ENCODE data around the gene ZBTB20. TPM values are rescaled to one million over a fixed set of nuclear protein-coding genes. Genes with fewer than 3 reads are reported as not detected.
A peak's percentile ranks its signal among the peaks of the same experiment; 100 is the strongest.

The ZBTB20 gene
- total RNA-seq, 1 experiment from 2014 or later: 26.4 TPM

GRCh38 chr3:114718071-114718897, 428.8 kb downstream of the ZBTB20 start:
- DNase-seq (ENCODE audit: low read depth): no peak

- no peak for DNase-seq (ENCODE audit: low read depth)
Measured at GRCh38 chr3:114716916-114717315, 430.2 kb downstream of the ZBTB20 start.

GRCh38 chr3:114716126-114716525, 431.0 kb downstream of the ZBTB20 start:
- DNase-seq (ENCODE audit: low read depth): no peak

GRCh38 chr3:114714957-114715460, 432.1 kb downstream of the ZBTB20 start:
- DNase-seq (ENCODE audit: low read depth): no peak

- no peak for DNase-seq (ENCODE audit: low read depth)
Measured at GRCh38 chr3:114714237-114714636, 432.9 kb downstream of the ZBTB20 start.

GRCh38 chr3:114712728-114713492, 434.2 kb downstream of the ZBTB20 start:
- DNase-seq (ENCODE audit: low read depth): no peak

GRCh38 chr3:114711321-114711886, 435.7 kb downstream of the ZBTB20 start:
- no peak for DNase-seq (ENCODE audit: low read depth)

GRCh38 chr3:114709102-114709501, 438.0 kb downstream of the ZBTB20 start:
- DNase-seq (ENCODE audit: low read depth): peak; percentile 53

- no peak for DNase-seq (ENCODE audit: low read depth)
Measured at GRCh38 chr3:114707252-114707860, 439.7 kb downstream of the ZBTB20 start.

- peak; percentile 87 for DNase-seq (ENCODE audit: low read depth)
Measured at GRCh38 chr3:114706591-114707232, 440.4 kb downstream of the ZBTB20 start.

- DNase-seq (ENCODE audit: low read depth): no peak
Measured at GRCh38 chr3:114700637-114701234, 446.4 kb downstream of the ZBTB20 start.

GRCh38 chr3:114698146-114699105, 448.7 kb downstream of the ZBTB20 start:
- no peak for DNase-seq (ENCODE audit: low read depth)

- DNase-seq (ENCODE audit: low read depth): no peak
Measured at GRCh38 chr3:114697401-114697800, 449.7 kb downstream of the ZBTB20 start.

GRCh38 chr3:114694251-114694650, 452.8 kb downstream of the ZBTB20 start:
- DNase-seq (ENCODE audit: low read depth): no peak

- no peak for DNase-seq (ENCODE audit: low read depth)
Measured at GRCh38 chr3:114691871-114692270, 455.2 kb downstream of the ZBTB20 start.

- no peak for DNase-seq (ENCODE audit: low read depth)
Measured at GRCh38 chr3:114690911-114691310, 456.2 kb downstream of the ZBTB20 start.

GRCh38 chr3:114687151-114687550, 459.9 kb downstream of the ZBTB20 start:
- no peak for DNase-seq (ENCODE audit: low read depth)

GRCh38 chr3:114686621-114687020, 460.5 kb downstream of the ZBTB20 start:
- DNase-seq (ENCODE audit: low read depth): no peak

- no peak for DNase-seq (ENCODE audit: low read depth)
Measured at GRCh38 chr3:114685161-114685560, 461.9 kb downstream of the ZBTB20 start.

- DNase-seq (ENCODE audit: low read depth): no peak
Measured at GRCh38 chr3:114680299-114680698, 466.8 kb downstream of the ZBTB20 start.
